ENCODE measurements around the gene ZMIZ1. TPM values are rescaled to one million over a fixed set of nuclear protein-coding genes. Genes with fewer than 3 reads are reported as not detected.

Gene ZMIZ1
- total and polyA plus RNA-seq, 9 donors, result 16.3 to 55.7 (median 38.1) TPM

DNA sequence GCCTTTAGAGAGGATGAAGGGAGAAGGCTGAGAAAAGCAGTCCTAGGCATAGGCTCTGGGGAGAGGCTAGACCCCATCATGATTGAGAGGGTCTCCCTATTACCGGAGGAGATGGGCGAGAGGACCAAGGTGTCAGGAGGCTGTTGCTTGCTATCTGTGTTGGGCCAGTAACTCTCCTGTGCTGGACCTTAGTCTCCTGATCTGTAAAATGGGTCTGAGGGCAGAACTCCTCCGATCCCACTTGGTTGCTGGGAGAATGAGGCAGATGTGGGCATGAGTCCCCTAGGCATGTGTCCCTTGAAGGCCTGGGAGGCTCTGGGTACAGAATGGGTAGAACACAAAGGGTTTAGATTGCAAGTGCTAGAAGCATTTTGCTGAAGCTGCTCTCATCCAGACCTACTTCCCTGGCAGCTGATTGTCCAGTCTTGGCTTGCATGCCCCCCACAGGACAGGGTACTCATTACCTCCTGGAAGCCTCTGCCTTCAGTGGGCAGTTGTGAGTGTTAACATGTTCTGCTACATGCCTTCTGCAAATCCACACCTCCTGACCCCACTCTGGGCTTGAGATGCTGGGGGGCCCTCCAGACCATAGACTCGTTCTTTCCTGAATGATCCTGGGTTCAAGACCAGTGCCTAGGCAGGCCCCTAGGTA lies 4.4 kb downstream of the ZMIZ1 start:
- no peak overlapping the region for H3K27ac ChIP-seq (ENCODE audit: low read length)
- H3K4me1 ChIP-seq (ENCODE audit: control insufficient read depth, insufficient read depth, low read length), result peaks cover 56% of the 10 kb centered on the region
- no peak overlapping the region for H3K4me3 ChIP-seq (ENCODE audit: low read length)
- H3K27me3 ChIP-seq (ENCODE audit: control insufficient read depth, insufficient read depth, low read length), result no peaks in the 10 kb centered on the region
- DNase-seq, result no peak
- H3K36me3 ChIP-seq (ENCODE audit: control insufficient read depth, insufficient read depth, low read length), result peaks cover 4% of the 10 kb centered on the region
- no peaks in the 10 kb centered on the region for H3K9me3 ChIP-seq (replicated peaks; ENCODE audit: control insufficient read depth, low read depth, low read length)
- 96% methylated on average over 3 of the region's 4 CpGs for WGBS (ENCODE audit: insufficient coverage)

DNA sequence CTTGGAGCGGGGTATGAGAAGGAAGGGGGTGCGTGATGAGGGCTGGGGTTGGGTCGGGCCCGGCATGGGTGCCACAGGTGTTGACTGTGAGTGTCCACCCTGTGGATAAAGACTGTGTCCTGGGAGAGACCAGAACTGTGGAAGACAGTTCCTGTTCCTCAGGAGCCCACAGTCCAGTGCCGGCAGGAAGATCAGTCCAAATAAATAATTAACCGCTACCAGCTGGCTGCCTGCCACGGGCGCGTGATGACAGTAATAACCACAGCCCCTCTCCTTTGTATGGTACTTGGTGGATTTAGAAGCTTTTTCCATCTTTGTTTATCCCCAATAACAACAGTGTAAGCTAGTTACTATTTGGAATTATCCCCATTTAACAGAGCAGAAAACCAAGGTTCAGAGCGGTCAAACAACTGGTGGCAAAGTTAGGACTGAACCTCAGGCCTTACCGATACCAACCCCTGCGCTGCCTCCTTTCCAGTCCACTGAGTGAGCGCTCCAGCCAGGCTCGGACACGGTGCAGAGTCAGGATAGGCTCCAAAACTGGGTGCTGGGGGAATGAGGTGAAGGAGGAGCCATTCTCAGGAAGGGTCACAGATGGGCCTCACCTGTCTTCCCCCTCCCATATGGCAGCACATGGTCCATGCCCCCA lies 5.1 kb downstream of the ZMIZ1 start:
- no peak for DNase-seq
- peaks cover 55% of the 10 kb centered on the region for H3K4me1 ChIP-seq (ENCODE audit: control insufficient read depth, insufficient read depth, low read length)
- no peaks in the 10 kb centered on the region for H3K9me3 ChIP-seq (replicated peaks; ENCODE audit: control insufficient read depth, low read depth, low read length)
- H3K27ac ChIP-seq (ENCODE audit: low read length), result no peak overlapping the region
- peaks cover 6% of the 10 kb centered on the region for H3K36me3 ChIP-seq (ENCODE audit: control insufficient read depth, insufficient read depth, low read length)
- no peak overlapping the region for H3K4me3 ChIP-seq (ENCODE audit: low read length)
- 78% methylated on average over 5 of the region's 15 CpGs for WGBS (ENCODE audit: insufficient coverage)
- no peaks in the 10 kb centered on the region for H3K27me3 ChIP-seq (ENCODE audit: control insufficient read depth, insufficient read depth, low read length)

DNA sequence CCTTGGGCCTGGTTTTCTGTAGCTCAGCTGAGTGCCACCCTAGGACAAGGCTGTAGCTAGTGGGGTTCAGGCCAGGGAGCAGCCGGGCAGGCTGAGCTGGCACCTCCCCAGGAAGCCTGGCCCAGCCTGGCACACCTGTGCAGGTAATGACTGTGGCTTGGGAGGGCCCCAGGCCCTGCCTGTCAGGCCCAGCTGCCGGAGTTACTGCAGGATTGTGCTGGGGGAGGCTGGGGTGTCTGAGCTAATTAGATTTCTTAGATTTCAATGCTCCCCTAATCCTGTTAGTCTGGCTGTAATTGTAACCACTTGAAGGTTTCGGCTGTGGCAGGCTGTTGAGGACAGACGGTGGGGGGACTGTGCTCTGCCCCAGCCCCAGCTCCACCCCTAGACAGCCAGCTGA lies 6.0 kb downstream of the ZMIZ1 start:
- Histone ChIP-seq H3K36me3 (ENCODE audit: control insufficient read depth, insufficient read depth, low read length) (peaks cover 6% of the 10 kb centered on the region), H3K4me1 (ENCODE audit: control insufficient read depth, insufficient read depth, low read length) (peaks cover 63% of the 10 kb centered on the region), H3K27me3 (ENCODE audit: control insufficient read depth, insufficient read depth, low read length) (no peaks in the 10 kb centered on the region), H3K9me3 (replicated peaks; ENCODE audit: control insufficient read depth, low read depth, low read length) (no peaks in the 10 kb centered on the region), H3K27ac (ENCODE audit: low read length) (no peak overlapping the region), H3K4me3 (ENCODE audit: low read length) (no peak overlapping the region)
- no peak for DNase-seq
- 50% methylated on average over 1 of the region's 4 CpGs for WGBS (ENCODE audit: insufficient coverage)

DNA sequence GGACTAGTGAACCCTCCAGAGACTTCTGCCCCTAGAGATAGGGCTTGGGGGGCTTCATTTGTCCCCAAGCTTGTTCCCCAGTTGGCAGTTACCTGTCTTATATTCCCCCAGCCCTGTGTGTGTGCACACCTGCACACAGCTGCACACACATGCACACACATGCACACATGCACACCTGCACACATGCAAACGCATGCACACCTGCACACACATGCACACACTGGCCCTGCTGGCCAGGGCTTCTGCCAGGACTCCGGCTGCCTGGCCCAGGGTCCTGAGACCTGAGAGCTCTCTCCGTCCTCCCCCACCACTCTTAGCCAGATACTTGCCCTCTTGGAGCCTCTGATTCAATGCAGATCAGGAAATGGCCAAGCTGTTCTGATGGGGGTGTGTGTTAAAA lies 6.7 kb downstream of the ZMIZ1 start:
- Histone ChIP-seq H3K27ac (ENCODE audit: low read length) (no peak overlapping the region), H3K4me3 (ENCODE audit: low read length) (no peak overlapping the region), H3K36me3 (ENCODE audit: control insufficient read depth, insufficient read depth, low read length) (peaks cover 6% of the 10 kb centered on the region), H3K27me3 (ENCODE audit: control insufficient read depth, insufficient read depth, low read length) (no peaks in the 10 kb centered on the region), H3K9me3 (replicated peaks; ENCODE audit: control insufficient read depth, low read depth, low read length) (no peaks in the 10 kb centered on the region), H3K4me1 (ENCODE audit: control insufficient read depth, insufficient read depth, low read length) (peaks cover 68% of the 10 kb centered on the region)
- WGBS (ENCODE audit: insufficient coverage), result 67% methylated on average over 1 of the region's 3 CpGs
- DNase-seq, result no peak

DNA sequence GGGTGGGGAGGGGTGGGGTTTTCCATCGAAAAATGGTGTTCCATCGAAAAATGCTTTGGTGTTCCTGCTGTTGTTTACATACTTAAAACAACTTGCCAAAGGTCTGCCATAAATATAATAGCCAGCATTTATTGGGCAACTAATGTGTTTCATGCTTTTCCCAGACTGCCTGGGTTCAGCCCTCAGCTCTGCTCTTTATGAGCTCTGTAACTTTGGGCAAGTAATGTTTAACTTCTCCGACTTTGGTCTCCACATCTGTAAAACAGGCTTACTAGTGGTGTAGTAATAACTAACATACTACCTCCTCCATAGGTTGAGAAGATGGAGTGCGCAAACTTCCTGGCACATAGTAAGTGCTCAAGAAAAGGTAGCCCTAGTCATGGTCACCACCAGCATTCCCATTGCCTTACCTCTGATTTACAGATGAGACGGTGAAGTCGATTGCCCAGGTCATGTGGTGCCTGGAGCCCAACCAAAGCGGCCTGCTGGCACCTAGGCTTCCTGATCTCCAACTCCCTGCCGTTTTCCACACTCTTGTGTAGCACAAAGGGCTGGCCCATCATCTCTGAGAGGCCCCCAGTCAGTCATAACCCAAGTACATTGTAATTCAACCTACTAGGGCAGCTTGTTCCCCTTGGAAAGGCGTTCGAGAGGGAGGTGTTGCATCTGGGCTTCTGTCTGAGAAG lies 8.9 kb downstream of the ZMIZ1 start:
- no peak overlapping the region for H3K4me3 ChIP-seq (ENCODE audit: low read length)
- peaks cover 6% of the 10 kb centered on the region for H3K36me3 ChIP-seq (ENCODE audit: control insufficient read depth, insufficient read depth, low read length)
- 78% methylated on average over 6 of the region's 10 CpGs for WGBS (ENCODE audit: insufficient coverage)
- H3K27me3 ChIP-seq (ENCODE audit: control insufficient read depth, insufficient read depth, low read length), result no peaks in the 10 kb centered on the region
- no peak for DNase-seq
- peaks cover 70% of the 10 kb centered on the region for H3K4me1 ChIP-seq (ENCODE audit: control insufficient read depth, insufficient read depth, low read length)
- no peak overlapping the region for H3K27ac ChIP-seq (ENCODE audit: low read length)
- no peaks in the 10 kb centered on the region for H3K9me3 ChIP-seq (replicated peaks; ENCODE audit: control insufficient read depth, low read depth, low read length)

DNA sequence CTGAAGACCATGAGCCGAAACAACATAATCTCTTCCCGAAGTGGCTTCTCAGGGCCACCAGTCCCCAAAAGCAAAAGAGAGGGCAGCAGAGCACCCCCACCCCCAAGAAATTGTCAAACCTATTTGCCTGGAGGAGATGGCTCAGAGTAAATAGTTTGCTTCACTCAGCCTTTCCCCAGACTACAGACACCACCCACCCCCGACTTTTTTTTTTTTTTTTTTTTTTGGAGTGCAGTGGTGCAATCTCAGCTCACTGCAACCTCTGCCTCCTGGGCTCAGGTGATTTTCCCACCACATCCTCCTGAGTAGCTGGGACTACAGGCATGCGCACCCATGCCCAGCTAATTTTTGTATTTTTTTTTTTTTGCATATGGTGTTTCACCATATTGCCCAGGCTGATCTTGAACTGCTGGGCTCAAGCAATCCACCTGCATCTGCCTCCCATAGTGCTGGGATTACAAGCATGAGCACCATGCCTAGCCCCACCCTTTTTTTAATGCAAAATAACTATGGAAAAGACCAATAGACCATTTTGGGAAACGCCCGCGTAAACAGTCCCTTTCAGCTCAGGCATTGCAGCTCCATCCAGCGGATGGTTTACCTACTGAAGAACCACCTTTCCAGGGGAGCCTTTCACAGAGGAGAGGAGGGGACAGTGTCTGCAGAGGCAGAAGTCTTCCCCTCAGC lies 9.7 kb downstream of the ZMIZ1 start:
- Histone ChIP-seq H3K27me3 (ENCODE audit: control insufficient read depth, insufficient read depth, low read length) (no peaks in the 10 kb centered on the region), H3K9me3 (replicated peaks; ENCODE audit: control insufficient read depth, low read depth, low read length) (no peaks in the 10 kb centered on the region), H3K4me1 (ENCODE audit: control insufficient read depth, insufficient read depth, low read length) (peaks cover 68% of the 10 kb centered on the region), H3K36me3 (ENCODE audit: control insufficient read depth, insufficient read depth, low read length) (peaks cover 6% of the 10 kb centered on the region), H3K27ac (ENCODE audit: low read length) (no peak overlapping the region), H3K4me3 (ENCODE audit: low read length) (no peak overlapping the region)
- 75% methylated on average over 4 of the region's 8 CpGs for WGBS (ENCODE audit: insufficient coverage)
- no peak for DNase-seq

DNA sequence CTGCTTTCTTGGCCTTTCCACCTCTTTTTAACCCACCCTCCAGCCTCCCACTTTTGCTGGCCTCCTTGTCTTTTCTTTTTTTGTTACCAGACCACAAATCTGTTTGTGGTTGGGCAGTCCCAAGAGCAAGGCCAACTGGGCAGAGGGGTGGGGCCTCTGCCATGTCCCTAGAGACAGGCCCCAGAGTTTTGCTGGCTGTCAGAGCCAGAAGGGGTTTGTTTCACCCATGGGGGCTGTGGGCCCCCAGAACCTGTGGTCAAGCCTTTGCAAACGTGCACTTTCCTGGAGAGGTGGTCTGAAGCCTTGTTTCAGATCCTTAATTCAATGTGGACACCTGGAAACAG lies 10.3 kb downstream of the ZMIZ1 start:
- no peak overlapping the region for H3K27ac ChIP-seq (ENCODE audit: low read length)
- H3K4me1 ChIP-seq (ENCODE audit: control insufficient read depth, insufficient read depth, low read length), result peaks cover 68% of the 10 kb centered on the region
- H3K36me3 ChIP-seq (ENCODE audit: control insufficient read depth, insufficient read depth, low read length), result peaks cover 6% of the 10 kb centered on the region
- no peak for DNase-seq
- 86% methylated on average over 1 of the region's 1 CpG for WGBS (ENCODE audit: insufficient coverage)
- H3K27me3 ChIP-seq (ENCODE audit: control insufficient read depth, insufficient read depth, low read length), result no peaks in the 10 kb centered on the region
- no peaks in the 10 kb centered on the region for H3K9me3 ChIP-seq (replicated peaks; ENCODE audit: control insufficient read depth, low read depth, low read length)
- no peak overlapping the region for H3K4me3 ChIP-seq (ENCODE audit: low read length)

DNA sequence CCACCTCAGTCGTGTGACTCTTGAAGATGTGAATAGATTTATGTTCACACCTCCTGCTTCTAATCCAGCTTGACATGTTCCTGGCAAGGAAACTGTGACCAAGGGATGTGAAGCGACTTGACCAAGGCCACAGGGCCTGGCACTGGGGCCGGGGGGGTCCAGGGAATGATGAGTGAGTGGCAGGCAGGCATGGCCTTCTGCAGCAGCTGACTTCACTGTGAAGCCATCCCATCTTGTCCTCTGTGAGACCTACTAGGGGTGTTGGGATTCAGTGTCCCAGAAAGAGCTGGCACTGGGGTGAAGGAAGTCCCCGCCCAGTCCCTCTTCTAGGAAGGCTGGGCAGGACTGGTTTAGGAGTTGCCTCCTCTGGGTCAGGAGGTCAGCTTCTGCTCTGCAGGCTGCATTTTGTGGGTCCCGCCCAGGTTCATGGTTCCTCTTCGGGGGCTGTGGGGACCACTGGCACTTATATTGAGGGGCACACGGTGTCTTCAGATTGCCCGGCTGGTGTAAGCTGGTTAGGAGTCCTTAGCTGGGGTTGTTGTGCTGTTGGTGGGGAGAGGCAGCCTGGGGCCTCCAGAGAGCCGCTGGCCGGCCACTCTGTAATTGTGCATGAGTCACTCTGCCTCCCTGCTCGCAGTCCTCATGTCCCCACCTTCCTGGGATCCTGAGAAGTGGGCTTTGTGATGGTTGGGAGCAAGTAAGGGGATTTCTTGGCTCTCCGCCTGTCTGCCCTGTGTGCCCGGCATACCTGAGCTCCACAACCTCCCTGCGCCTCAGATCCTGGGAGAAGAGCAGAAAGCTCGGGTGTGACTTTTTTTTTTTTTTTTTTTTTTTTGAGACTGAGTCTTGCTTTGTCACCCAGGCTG lies 11.0 kb downstream of the ZMIZ1 start:
- H3K9me3 ChIP-seq (replicated peaks; ENCODE audit: control insufficient read depth, low read depth, low read length), result no peaks in the 10 kb centered on the region
- WGBS (ENCODE audit: insufficient coverage), result 82% methylated on average over 6 of the region's 15 CpGs
- peaks cover 68% of the 10 kb centered on the region for H3K4me1 ChIP-seq (ENCODE audit: control insufficient read depth, insufficient read depth, low read length)
- no peak for DNase-seq
- H3K4me3 ChIP-seq (ENCODE audit: low read length), result no peak overlapping the region
- peak overlapping the region; percentile 31 for H3K27ac ChIP-seq (ENCODE audit: low read length)
- no peaks in the 10 kb centered on the region for H3K27me3 ChIP-seq (ENCODE audit: control insufficient read depth, insufficient read depth, low read length)
- peaks cover 6% of the 10 kb centered on the region for H3K36me3 ChIP-seq (ENCODE audit: control insufficient read depth, insufficient read depth, low read length)

DNA sequence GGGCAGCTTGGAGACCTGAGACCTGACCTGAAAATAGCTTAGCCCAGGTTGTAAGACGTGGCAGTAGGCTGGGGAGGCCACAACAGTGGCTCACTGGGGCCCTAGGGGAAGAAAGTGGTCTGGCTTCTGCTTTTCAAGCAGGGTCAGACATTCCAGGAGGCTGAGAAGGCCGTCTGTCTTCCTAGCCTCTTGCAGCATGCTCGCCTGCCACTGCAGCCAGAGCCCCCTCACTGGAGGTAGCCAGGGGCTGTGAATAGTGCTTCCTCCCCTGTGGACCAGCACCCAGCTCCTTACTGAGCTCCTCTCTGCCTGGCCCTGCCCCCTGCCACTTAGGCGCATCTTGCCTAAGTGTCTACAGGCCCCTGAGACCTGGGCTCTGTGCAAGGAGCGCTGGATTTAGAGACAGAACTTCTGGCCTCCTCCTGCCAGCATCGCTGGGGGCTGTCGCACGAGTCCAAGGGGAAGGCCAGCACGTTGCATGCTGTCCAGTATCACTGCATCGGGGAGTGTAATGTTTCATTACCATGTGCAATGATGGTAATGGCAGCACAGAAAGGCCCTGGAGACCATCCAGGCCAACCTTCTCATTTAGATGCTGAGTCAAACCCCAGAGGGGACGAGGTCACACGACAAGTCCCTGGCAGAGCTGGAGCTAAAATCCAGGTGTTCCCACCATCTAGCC lies 12.7 kb downstream of the ZMIZ1 start:
- H3K27ac ChIP-seq (ENCODE audit: low read length), result no peak overlapping the region
- H3K9me3 ChIP-seq (replicated peaks; ENCODE audit: control insufficient read depth, low read depth, low read length), result no peaks in the 10 kb centered on the region
- peaks cover 10% of the 10 kb centered on the region for H3K36me3 ChIP-seq (ENCODE audit: control insufficient read depth, insufficient read depth, low read length)
- no peak for DNase-seq
- peaks cover 67% of the 10 kb centered on the region for H3K4me1 ChIP-seq (ENCODE audit: control insufficient read depth, insufficient read depth, low read length)
- no peak overlapping the region for H3K4me3 ChIP-seq (ENCODE audit: low read length)
- H3K27me3 ChIP-seq (ENCODE audit: control insufficient read depth, insufficient read depth, low read length), result no peaks in the 10 kb centered on the region
- WGBS (ENCODE audit: insufficient coverage), result 31% methylated on average over 12 of the region's 12 CpGs
